ENCODE data around the gene C17orf75. TPM values are rescaled to one million over a fixed set of nuclear protein-coding genes. Genes with fewer than 3 reads are reported as not detected.

C17orf75 gene
- total and polyA plus RNA-seq, 5 donors from 2014 or later, result 6.3 to 11.8 (median 9.5) TPM

DNA sequence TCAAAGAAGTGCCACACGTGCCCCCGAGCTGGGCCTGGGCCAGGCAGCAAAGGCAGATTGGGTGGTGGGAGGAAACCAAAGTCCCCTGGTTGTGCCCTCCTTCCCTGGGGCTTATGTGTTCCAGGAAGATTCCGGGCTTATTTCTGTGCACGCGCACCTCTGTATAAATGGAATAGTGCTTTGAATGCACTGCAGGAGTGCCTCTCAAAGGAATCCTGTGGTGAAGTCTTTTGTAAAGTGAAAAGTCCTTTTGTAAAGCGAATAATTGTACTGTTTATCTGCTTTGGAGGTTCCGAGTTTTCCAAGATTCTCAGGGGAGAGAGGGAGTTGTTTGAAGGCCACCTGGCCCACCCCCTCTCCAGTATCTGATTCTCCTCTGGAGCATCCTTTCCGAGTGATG lies 26.8 kb downstream of the C17orf75 start:
- no peaks in the 10 kb centered on the region for H3K36me3 Mint-ChIP-seq
- no peak overlapping the region for H3K27ac Mint-ChIP-seq
- H3K4me1 ChIP-seq (ENCODE audit: control insufficient read depth, insufficient read depth, low read length, poor library complexity, severe bottlenecking), result no peaks in the 10 kb centered on the region
- ATAC-seq (ENCODE audit: low read depth in 2 of 2), result no peak
- peaks cover 19% of the 10 kb centered on the region for H3K27me3 Mint-ChIP-seq
- peaks cover 4% of the 10 kb centered on the region for H3K27me3 ChIP-seq (ENCODE audit: control insufficient read depth, insufficient read depth, low read length)
- no peaks in the 10 kb centered on the region for H3K36me3 ChIP-seq (ENCODE audit: control insufficient read depth, insufficient read depth, low read length)
- H3K4me1 Mint-ChIP-seq, result peaks cover 0 to 4% (median 0%) of the 10 kb centered on the region in 4 donors
- H3K9me3 ChIP-seq (ENCODE audit: control insufficient read depth in 2 of 2, low read length in 2 of 2), result no peaks in the 10 kb centered on the region
- no peak overlapping the region for H3K4me3 Mint-ChIP-seq
- H3K9me3 Mint-ChIP-seq, result peaks cover 0 to 2% (median 0%) of the 10 kb centered on the region in 7 donors
- no peak for DNase-seq
- no peak overlapping the region for H3K4me3 ChIP-seq (ENCODE audit: low read depth, low read length)
- H3K27ac ChIP-seq (ENCODE audit: insufficient read depth, low read length, poor library complexity, severe bottlenecking), result no peak overlapping the region

DNA sequence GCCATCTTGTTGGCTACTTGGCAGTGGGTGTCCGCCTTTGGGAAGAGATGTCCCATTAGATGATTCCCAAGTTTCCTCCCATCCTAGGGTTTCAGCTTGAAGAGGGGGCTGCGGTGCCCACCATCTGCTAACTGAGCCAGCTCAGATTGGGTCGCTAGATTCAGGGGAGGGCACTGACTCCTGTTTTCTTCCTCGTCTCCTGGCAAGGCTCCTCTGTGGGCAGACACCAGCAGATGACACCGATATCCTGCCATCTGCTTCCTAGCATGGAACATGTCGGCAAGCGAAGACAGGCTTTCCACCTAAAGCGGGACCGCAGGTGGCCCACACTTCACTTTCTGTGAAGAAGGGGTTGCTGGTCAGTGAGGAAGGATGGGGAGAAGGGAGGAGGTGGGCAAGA lies 27.3 kb downstream of the C17orf75 start:
- Mint-ChIP-seq H3K27ac (no peak overlapping the region), H3K27me3 (peaks cover 18% of the 10 kb centered on the region), H3K4me1 (peaks cover 0 to 4% (median 0%) of the 10 kb centered on the region in 4 donors), H3K9me3 (peaks cover 0 to 2% (median 0%) of the 10 kb centered on the region in 7 donors), H3K36me3 (no peaks in the 10 kb centered on the region), H3K4me3 (no peak overlapping the region)
- no peaks in the 10 kb centered on the region for H3K36me3 ChIP-seq (ENCODE audit: control insufficient read depth, insufficient read depth, low read length)
- no peak for ATAC-seq (ENCODE audit: low read depth in 2 of 2)
- no peaks in the 10 kb centered on the region for H3K9me3 ChIP-seq (ENCODE audit: control insufficient read depth in 2 of 2, low read length in 2 of 2)
- H3K4me1 ChIP-seq (ENCODE audit: control insufficient read depth, insufficient read depth, low read length, poor library complexity, severe bottlenecking), result no peaks in the 10 kb centered on the region
- no peak overlapping the region for H3K4me3 ChIP-seq (ENCODE audit: low read depth, low read length)
- DNase-seq, result no peak
- H3K27ac ChIP-seq (ENCODE audit: insufficient read depth, low read length, poor library complexity, severe bottlenecking), result no peak overlapping the region
- H3K27me3 ChIP-seq (ENCODE audit: control insufficient read depth, insufficient read depth, low read length), result peaks cover 4% of the 10 kb centered on the region

DNA sequence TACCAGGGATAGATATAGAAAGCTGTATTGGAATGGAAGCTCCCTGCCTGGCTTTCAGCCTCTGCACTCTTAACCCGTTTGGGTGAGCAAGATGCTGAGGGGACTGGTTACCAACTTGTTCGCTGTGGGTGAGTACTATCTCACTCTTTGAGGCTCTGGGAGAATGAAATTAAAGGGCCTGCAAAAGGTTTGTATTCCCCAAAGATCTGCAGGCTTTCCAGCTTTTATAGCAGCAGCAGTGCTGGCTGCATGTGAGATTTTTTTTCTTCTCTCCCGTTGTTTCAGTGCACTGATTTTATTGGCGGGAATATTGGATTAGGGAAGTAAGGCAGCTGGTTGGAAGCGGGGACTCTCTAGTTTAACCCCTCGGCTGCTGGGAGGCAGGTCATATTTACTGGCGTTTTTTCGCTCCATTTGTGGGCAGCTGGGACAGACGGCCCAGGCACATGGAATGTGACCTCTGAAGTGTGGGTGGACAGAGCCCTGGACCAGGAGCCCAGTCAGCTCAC lies 30.9 kb downstream of the C17orf75 start:
- Histone ChIP-seq H3K4me1 (ENCODE audit: control insufficient read depth, insufficient read depth, low read length, poor library complexity, severe bottlenecking) (no peaks in the 10 kb centered on the region), H3K9me3 (ENCODE audit: control insufficient read depth in 2 of 2, low read length in 2 of 2) (no peaks in the 10 kb centered on the region), H3K36me3 (ENCODE audit: control insufficient read depth, insufficient read depth, low read length) (no peaks in the 10 kb centered on the region), H3K27ac (ENCODE audit: insufficient read depth, low read length, poor library complexity, severe bottlenecking) (no peak overlapping the region), H3K4me3 (ENCODE audit: low read depth, low read length) (no peak overlapping the region), H3K27me3 (ENCODE audit: control insufficient read depth, insufficient read depth, low read length) (peaks cover 3% of the 10 kb centered on the region)
- no peak overlapping the region for H3K27ac Mint-ChIP-seq
- peaks cover 14% of the 10 kb centered on the region for H3K27me3 Mint-ChIP-seq
- no peak for ATAC-seq (ENCODE audit: low read depth in 2 of 2)
- H3K4me1 Mint-ChIP-seq, result no peaks in the 10 kb centered on the region
- H3K36me3 Mint-ChIP-seq, result no peaks in the 10 kb centered on the region
- no peak for DNase-seq
- peaks cover 0 to 2% (median 0%) of the 10 kb centered on the region in 7 donors for H3K9me3 Mint-ChIP-seq
- H3K4me3 Mint-ChIP-seq, result no peak overlapping the region

DNA sequence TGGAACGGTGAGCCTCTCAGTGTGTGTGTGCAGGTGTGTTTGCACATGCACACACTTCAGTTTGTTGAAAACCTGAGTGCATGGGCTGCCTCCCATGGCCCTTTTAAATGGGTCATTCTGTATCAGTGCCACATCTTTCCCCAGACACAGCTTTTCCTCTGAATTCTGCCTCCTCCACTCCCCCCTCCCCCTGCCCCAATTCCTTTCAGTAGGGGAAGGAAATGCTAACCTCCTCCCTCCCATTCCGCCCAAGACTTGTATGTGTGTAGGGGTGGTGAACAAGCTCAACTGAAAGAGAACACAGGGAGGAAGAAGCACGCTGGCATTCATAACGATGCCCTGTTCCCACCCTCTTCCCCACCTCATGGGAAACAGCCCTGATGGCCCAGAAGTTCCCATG lies 34.3 kb downstream of the C17orf75 start:
- Mint-ChIP-seq H3K9me3 (peaks cover 0 to 2% (median 0%) of the 10 kb centered on the region in 7 donors), H3K27ac (no peak overlapping the region), H3K4me1 (no peaks in the 10 kb centered on the region), H3K4me3 (no peak overlapping the region), H3K36me3 (no peaks in the 10 kb centered on the region), H3K27me3 (no peaks in the 10 kb centered on the region)
- Histone ChIP-seq H3K27me3 (ENCODE audit: control insufficient read depth, insufficient read depth, low read length) (no peaks in the 10 kb centered on the region), H3K4me3 (ENCODE audit: low read depth, low read length) (no peak overlapping the region), H3K27ac (ENCODE audit: insufficient read depth, low read length, poor library complexity, severe bottlenecking) (no peak overlapping the region), H3K36me3 (ENCODE audit: control insufficient read depth, insufficient read depth, low read length) (no peaks in the 10 kb centered on the region), H3K4me1 (ENCODE audit: control insufficient read depth, insufficient read depth, low read length, poor library complexity, severe bottlenecking) (no peaks in the 10 kb centered on the region), H3K9me3 (ENCODE audit: control insufficient read depth in 2 of 2, low read length in 2 of 2) (no peaks in the 10 kb centered on the region)
- ATAC-seq (ENCODE audit: low read depth in 2 of 2) (no peak), DNase-seq (no peak)

DNA sequence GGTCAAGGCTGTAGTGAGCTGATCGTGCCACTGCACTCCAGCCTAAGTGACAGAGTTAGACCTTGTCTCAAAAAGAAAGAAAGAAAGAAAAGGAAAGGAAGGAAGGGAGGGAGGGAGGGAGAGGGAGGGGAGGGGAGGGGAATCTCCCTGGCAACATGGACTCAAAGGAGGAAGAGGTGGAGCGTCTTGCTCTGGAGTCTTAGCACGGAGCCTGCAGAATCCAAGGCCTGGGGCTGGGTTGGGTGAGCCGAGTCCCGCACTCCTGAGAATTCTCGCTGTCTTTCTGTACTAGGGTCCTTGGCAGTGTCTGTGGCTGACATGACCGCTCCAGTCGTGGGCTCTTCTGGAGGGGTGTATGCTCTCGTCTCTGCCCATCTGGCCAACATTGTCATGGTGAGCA lies 36.9 kb downstream of the C17orf75 start:
- H3K36me3 Mint-ChIP-seq, result no peaks in the 10 kb centered on the region
- H3K4me1 ChIP-seq (ENCODE audit: control insufficient read depth, insufficient read depth, low read length, poor library complexity, severe bottlenecking), result no peaks in the 10 kb centered on the region

DNA sequence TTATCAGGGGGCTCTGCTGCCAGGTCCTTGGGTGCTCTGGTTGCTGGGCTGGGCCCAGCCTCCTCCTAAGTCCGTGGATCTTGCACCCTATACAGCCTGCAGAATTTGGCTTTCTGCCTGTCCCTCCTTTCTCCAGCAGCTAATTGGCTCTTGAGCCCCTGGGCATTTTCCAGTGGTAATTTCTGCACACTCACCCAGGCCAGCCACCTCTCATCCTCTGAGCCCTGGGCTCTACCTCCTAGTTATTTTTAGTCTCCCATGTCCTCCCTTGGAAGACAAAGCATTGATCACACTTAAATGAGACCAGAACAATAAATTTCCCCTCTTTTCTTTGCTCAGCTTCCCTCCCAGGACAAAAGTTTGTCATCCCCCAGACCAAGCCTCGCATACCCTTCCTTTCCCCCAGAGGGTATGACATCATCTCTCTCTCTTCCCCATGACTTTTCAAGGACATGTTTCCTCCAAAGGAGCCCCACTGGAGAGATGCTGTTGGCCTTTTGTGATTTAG lies 38.1 kb downstream of the C17orf75 start:
- H3K9me3 Mint-ChIP-seq, result peaks cover 0 to 2% (median 0%) of the 10 kb centered on the region in 7 donors
- ATAC-seq (ENCODE audit: low read depth in 2 of 2) (no peak), DNase-seq (no peak)
- no peak overlapping the region for H3K4me3 ChIP-seq (ENCODE audit: low read depth, low read length)
- no peaks in the 10 kb centered on the region for H3K36me3 ChIP-seq (ENCODE audit: control insufficient read depth, insufficient read depth, low read length)
- no peak overlapping the region for H3K27ac ChIP-seq (ENCODE audit: insufficient read depth, low read length, poor library complexity, severe bottlenecking)
- no peaks in the 10 kb centered on the region for H3K27me3 ChIP-seq (ENCODE audit: control insufficient read depth, insufficient read depth, low read length)
- peak overlapping the region in 1 of 3 donors; percentile 82 for H3K27ac Mint-ChIP-seq
- H3K27me3 Mint-ChIP-seq, result no peaks in the 10 kb centered on the region
- no peaks in the 10 kb centered on the region for H3K4me1 Mint-ChIP-seq
- H3K9me3 ChIP-seq (ENCODE audit: control insufficient read depth in 2 of 2, low read length in 2 of 2), result no peaks in the 10 kb centered on the region
- no peaks in the 10 kb centered on the region for H3K4me1 ChIP-seq (ENCODE audit: control insufficient read depth, insufficient read depth, low read length, poor library complexity, severe bottlenecking)
- no peaks in the 10 kb centered on the region for H3K36me3 Mint-ChIP-seq
- no peak overlapping the region for H3K4me3 Mint-ChIP-seq

More for the DNA sequence above, 36.9 kb downstream of the C17orf75 start:
- H3K9me3 ChIP-seq (ENCODE audit: control insufficient read depth in 2 of 2, low read length in 2 of 2), result no peaks in the 10 kb centered on the region
- Mint-ChIP-seq H3K27ac (no peak overlapping the region), H3K9me3 (peaks cover 0 to 2% (median 0%) of the 10 kb centered on the region in 7 donors), H3K4me3 (no peak overlapping the region), H3K27me3 (no peaks in the 10 kb centered on the region), H3K4me1 (no peaks in the 10 kb centered on the region)
- H3K27me3 ChIP-seq (ENCODE audit: control insufficient read depth, insufficient read depth, low read length), result no peaks in the 10 kb centered on the region
- ATAC-seq (ENCODE audit: low read depth in 2 of 2) (no peak), DNase-seq (no peak)
- H3K27ac ChIP-seq (ENCODE audit: insufficient read depth, low read length, poor library complexity, severe bottlenecking), result no peak overlapping the region
- H3K36me3 ChIP-seq (ENCODE audit: control insufficient read depth, insufficient read depth, low read length), result no peaks in the 10 kb centered on the region
- no peak overlapping the region for H3K4me3 ChIP-seq (ENCODE audit: low read depth, low read length)

DNA sequence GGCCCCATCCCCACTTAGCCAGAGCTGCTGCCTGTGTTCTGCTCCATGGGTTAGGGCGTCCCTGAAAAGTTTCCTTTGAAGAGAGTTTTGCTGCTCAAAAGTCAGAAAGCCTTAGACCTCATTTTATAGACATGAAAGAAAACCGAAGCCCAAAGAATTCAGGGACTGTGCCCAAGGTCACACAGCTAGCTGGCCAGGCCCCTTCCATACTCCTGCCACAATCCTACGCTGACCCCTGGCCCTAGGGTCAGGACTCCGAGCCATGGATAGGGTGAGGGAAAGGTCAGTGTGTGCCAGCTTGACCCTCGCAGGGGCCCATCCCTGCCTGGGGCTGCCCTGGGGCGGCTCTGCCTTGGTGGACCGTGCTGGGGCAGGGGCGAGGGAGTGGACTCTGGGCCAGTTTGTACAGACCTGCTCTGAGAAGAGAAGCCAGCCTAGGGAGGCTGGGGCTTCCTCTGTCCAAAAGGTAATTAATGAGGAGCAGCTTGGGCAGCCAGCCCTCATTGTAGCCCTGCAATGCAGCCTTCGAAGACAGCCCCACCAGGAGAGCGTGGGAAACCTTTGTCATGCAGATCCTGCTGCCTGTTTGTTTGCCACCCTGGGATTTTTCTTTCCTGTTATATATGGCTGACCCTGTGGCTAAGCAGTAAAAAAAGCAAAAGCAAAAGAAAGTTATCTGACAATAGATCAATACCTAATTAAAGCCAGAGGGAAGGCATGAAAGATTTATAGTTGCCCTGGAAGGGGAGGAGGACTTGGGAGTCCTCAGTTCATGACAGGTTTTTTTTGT lies 38.9 kb downstream of the C17orf75 start:
- no peaks in the 10 kb centered on the region for H3K27me3 ChIP-seq (ENCODE audit: control insufficient read depth, insufficient read depth, low read length)
- no peaks in the 10 kb centered on the region for H3K4me1 ChIP-seq (ENCODE audit: control insufficient read depth, insufficient read depth, low read length, poor library complexity, severe bottlenecking)
- ATAC-seq (ENCODE audit: low read depth in 2 of 2), result no peak
- no peak overlapping the region for H3K27ac ChIP-seq (ENCODE audit: insufficient read depth, low read length, poor library complexity, severe bottlenecking)
- Mint-ChIP-seq H3K36me3 (no peaks in the 10 kb centered on the region), H3K27me3 (no peaks in the 10 kb centered on the region), H3K4me3 (no peak overlapping the region), H3K4me1 (no peaks in the 10 kb centered on the region), H3K9me3 (peaks cover 0 to 2% (median 0%) of the 10 kb centered on the region in 7 donors), H3K27ac (no peak overlapping the region)
- no peaks in the 10 kb centered on the region for H3K36me3 ChIP-seq (ENCODE audit: control insufficient read depth, insufficient read depth, low read length)
- H3K9me3 ChIP-seq (ENCODE audit: control insufficient read depth in 2 of 2, low read length in 2 of 2), result no peaks in the 10 kb centered on the region
- H3K4me3 ChIP-seq (ENCODE audit: low read depth, low read length), result no peak overlapping the region
- DNase-seq, result no peak

DNA sequence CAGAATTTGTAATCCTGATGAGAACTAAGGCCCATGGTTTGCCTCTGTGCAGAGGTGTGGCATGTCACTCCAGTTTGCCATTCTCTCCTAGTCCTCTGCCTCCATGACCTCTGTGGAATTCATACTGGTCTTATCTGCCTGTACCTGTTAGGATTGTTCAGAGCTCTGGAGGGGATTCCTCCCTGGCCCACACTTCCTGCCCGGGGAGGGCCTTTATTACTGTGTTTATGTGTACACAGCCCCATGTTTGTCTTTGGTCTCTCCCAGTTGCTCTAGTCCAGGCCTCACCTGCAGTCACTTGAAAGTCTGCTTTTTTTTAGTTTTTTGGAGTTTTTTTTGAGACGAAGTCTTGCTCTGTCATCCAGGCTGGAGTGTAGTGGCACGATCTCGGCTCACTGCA lies 39.9 kb downstream of the C17orf75 start:
- H3K27me3 Mint-ChIP-seq, result no peaks in the 10 kb centered on the region
- H3K9me3 Mint-ChIP-seq, result peaks cover 0 to 2% (median 0%) of the 10 kb centered on the region in 7 donors
- no peak overlapping the region for H3K4me3 Mint-ChIP-seq
- H3K36me3 Mint-ChIP-seq, result no peaks in the 10 kb centered on the region
- no peak overlapping the region for H3K27ac Mint-ChIP-seq
- no peaks in the 10 kb centered on the region for H3K36me3 ChIP-seq (ENCODE audit: control insufficient read depth, insufficient read depth, low read length)
- no peak for ATAC-seq (ENCODE audit: low read depth in 2 of 2)
- H3K9me3 ChIP-seq (ENCODE audit: control insufficient read depth in 2 of 2, low read length in 2 of 2), result no peaks in the 10 kb centered on the region
- no peak overlapping the region for H3K27ac ChIP-seq (ENCODE audit: insufficient read depth, low read length, poor library complexity, severe bottlenecking)
- no peaks in the 10 kb centered on the region for H3K4me1 ChIP-seq (ENCODE audit: control insufficient read depth, insufficient read depth, low read length, poor library complexity, severe bottlenecking)
- no peak overlapping the region for H3K4me3 ChIP-seq (ENCODE audit: low read depth, low read length)
- H3K27me3 ChIP-seq (ENCODE audit: control insufficient read depth, insufficient read depth, low read length), result no peaks in the 10 kb centered on the region
- no peak for DNase-seq
- H3K4me1 Mint-ChIP-seq, result no peaks in the 10 kb centered on the region
